Stimulated activated CD8-positive, alpha-beta memory T cell treated with anti-CD3 and anti-CD28 coated beads, Interleukin-7, amount 100 ng/mL, for 48 hours (primary cell): Measurements from ENCODE around the gene TWSG1.
"Not testable (repeated sequence)": the region's sequence is repeated elsewhere in the genome, so short reads cannot be mapped to it uniquely, and the experiment has no call there.

ENCODE experiments used
- DNase-seq, 2 donors: peaks; one replicate each; pipeline ENCODE4 v3.0.0-alpha.2; 2020; ENCODE audit warnings: low read depth in 1 of 2; ENCODE audit errors: extremely low read depth in 1 of 2

Gene TWSG1

DNA sequence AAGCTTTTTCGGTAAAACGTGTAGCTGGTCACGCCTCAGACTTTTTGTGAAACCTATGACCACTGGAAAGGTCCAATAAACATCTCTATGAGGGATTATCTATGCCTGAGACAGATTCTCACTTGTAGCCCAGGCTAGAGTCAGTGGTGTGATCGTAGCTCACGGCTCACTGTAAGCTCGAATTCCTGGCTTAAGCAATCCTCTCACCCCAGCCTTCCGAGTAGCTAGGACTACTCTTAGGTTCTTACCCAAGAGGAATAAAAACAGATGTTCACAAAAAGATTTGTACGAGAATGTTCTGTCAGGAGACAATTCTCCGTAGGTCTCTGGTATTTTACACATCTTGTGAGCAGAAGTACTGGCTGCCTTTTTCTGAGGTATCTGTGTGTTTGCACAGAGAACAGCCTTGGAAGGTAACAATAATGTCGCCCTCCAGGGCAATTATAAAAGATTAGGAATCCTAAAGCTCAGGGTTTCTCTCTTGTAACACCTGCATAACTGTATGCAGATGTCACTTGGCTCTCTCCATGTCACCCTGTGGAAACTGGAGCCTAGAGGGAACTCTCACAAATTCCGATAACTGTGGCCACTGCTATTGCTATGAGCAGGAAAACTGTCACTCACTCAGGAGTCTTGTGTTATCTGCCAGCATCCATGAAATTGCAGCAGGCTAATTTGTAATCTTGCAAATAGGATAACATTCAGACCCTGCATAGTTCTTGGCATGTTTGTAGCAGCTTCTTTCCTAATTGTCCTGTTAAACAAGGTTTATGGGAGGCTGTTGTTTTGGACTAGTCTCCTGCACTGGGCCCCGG is 115.2 kb downstream of the TWSG1 start:
- DNase-seq, result no peak

DNA sequence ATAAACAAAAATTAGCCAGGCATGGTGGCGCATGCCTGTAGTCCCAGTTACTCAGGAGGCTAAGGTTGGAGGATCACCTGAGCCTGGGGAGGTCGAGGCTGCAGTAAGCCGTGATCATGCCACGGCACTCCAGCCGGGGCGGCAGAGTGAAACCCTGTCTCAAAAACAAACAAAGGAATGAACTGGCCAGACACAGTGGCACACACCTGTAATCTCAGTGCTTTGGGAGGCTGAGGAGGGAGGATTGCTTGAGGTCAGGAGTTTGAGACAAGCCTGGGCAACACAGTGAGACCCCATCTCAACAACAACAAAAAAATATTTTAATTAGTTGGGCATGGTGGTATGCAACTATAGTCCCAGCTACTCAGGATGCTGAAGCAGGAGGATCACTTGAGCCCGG is 116.3 kb downstream of the TWSG1 start:
- DNase-seq, result not testable (repeated sequence)
